Mucosa of stomach (tissue), 1 donor: ENCODE results near the gene PODNL1.
"Not testable (repeated sequence)": the region's sequence is repeated elsewhere in the genome, so short reads cannot be mapped to it uniquely, and the experiment has no call there.

Source experiments
- H3K27me3 ChIP-seq: one replicate; pipeline ENCODE4 v1.7.0; 2013; ENCODE audit warnings: mild to moderate bottlenecking, low read length; ENCODE audit not compliant: control insufficient read depth, insufficient read depth
- H3K36me3 ChIP-seq: one replicate; pipeline ENCODE4 v1.7.0; 2013; ENCODE audit warnings: low read length; ENCODE audit not compliant: control insufficient read depth, insufficient read depth
- H3K4me1 ChIP-seq: one replicate; pipeline ENCODE4 v1.7.0; 2013; ENCODE audit warnings: mild to moderate bottlenecking, low read length; ENCODE audit not compliant: control insufficient read depth, insufficient read depth
- H3K4me3 ChIP-seq: one replicate; pipeline ENCODE4 v1.7.0; 2013; ENCODE audit warnings: low read length
- H3K9ac ChIP-seq: one replicate; pipeline ENCODE4 v1.7.0; 2013; ENCODE audit warnings: mild to moderate bottlenecking, low read length, moderate library complexity
- H3K9me3 ChIP-seq: one replicate; pipeline ENCODE4 v1.7.0; 2013; ENCODE audit warnings: mild to moderate bottlenecking, low read length, moderate library complexity; ENCODE audit not compliant: control insufficient read depth
- donor health status: Pancreatic carcinoma.

Gene PODNL1

GRCh38 chr19:13980340-13980739 lies 42.1 kb upstream of the PODNL1 start:
- no peak overlapping the region for H3K4me3 ChIP-seq
- peaks cover 16% of the 10 kb centered on the region for H3K4me1 ChIP-seq
- no peaks in the 10 kb centered on the region for H3K27me3 ChIP-seq
- no peaks in the 10 kb centered on the region for H3K36me3 ChIP-seq
- no peaks in the 10 kb centered on the region for H3K9me3 ChIP-seq
- no peak overlapping the region for H3K9ac ChIP-seq

DNA sequence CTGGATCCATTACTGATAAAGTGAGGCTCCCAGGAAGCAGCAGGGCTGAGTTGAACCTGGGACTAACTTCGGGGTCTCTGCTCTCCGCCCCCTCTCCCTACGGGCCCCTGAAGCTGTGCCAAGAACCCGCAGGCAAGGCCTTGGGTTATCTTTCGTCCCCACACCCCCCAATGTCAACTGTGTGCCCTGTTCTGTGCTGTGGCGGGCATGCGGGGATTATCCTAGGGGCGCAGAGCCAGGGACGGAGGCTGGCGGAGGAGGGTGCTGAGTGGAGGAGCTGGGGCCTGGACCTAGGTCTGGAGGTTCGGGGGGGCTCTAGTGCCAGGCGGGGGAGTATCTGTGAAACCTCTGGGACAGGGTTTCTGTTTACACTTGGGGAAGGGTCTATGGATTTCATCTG lies 41.5 kb upstream of the PODNL1 start:
- Histone ChIP-seq H3K9ac (no peak overlapping the region), H3K27me3 (no peaks in the 10 kb centered on the region), H3K4me1 (peaks cover 16% of the 10 kb centered on the region), H3K36me3 (no peaks in the 10 kb centered on the region), H3K9me3 (no peaks in the 10 kb centered on the region), H3K4me3 (no peak overlapping the region)

- Histone ChIP-seq H3K27me3 (no peaks in the 10 kb centered on the region), H3K4me1 (peaks cover 16% of the 10 kb centered on the region), H3K36me3 (no peaks in the 10 kb centered on the region), H3K4me3 (no peak overlapping the region), H3K9ac (no peak overlapping the region), H3K9me3 (no peaks in the 10 kb centered on the region)
Measured at GRCh38 chr19:13979244-13979615, 41.0 kb upstream of the PODNL1 start.

- H3K4me3 ChIP-seq = no peak overlapping the region
- no peaks in the 10 kb centered on the region for H3K9me3 ChIP-seq
- peak overlapping the region; percentile 34 for H3K9ac ChIP-seq
- H3K27me3 ChIP-seq = no peaks in the 10 kb centered on the region
- peaks cover 16% of the 10 kb centered on the region for H3K4me1 ChIP-seq
- no peaks in the 10 kb centered on the region for H3K36me3 ChIP-seq
Measured at GRCh38 chr19:13978351-13979243, 40.4 kb upstream of the PODNL1 start.

- no peaks in the 10 kb centered on the region for H3K9me3 ChIP-seq
- no peaks in the 10 kb centered on the region for H3K36me3 ChIP-seq
- H3K4me3 ChIP-seq = no peak overlapping the region
- peaks cover 16% of the 10 kb centered on the region for H3K4me1 ChIP-seq
- no peaks in the 10 kb centered on the region for H3K27me3 ChIP-seq
- H3K9ac ChIP-seq = peak overlapping the region; percentile 34
Measured at GRCh38 chr19:13977803-13978202, 39.6 kb upstream of the PODNL1 start.

GRCh38 chr19:13976446-13976845 lies 38.2 kb upstream of the PODNL1 start:
- Histone ChIP-seq H3K9me3 (no peaks in the 10 kb centered on the region), H3K4me1 (peaks cover 16% of the 10 kb centered on the region), H3K9ac (no peak overlapping the region), H3K27me3 (no peaks in the 10 kb centered on the region), H3K36me3 (no peaks in the 10 kb centered on the region), H3K4me3 (no peak overlapping the region)

GRCh38 chr19:13975870-13976269 lies 37.7 kb upstream of the PODNL1 start:
- Histone ChIP-seq H3K9me3 (no peaks in the 10 kb centered on the region), H3K9ac (no peak overlapping the region), H3K36me3 (no peaks in the 10 kb centered on the region), H3K27me3 (no peaks in the 10 kb centered on the region), H3K4me3 (no peak overlapping the region), H3K4me1 (peaks cover 16% of the 10 kb centered on the region)

- Histone ChIP-seq H3K4me1 (peaks cover 9% of the 10 kb centered on the region), H3K36me3 (no peaks in the 10 kb centered on the region), H3K4me3 (no peak overlapping the region), H3K27me3 (no peaks in the 10 kb centered on the region), H3K9ac (no peak overlapping the region), H3K9me3 (no peaks in the 10 kb centered on the region)
Measured at GRCh38 chr19:13974073-13974472, 35.9 kb upstream of the PODNL1 start.

GRCh38 chr19:13973479-13973878 lies 35.3 kb upstream of the PODNL1 start:
- H3K4me3 ChIP-seq, H3K9ac ChIP-seq, H3K36me3 ChIP-seq, H3K4me1 ChIP-seq, H3K9me3 ChIP-seq, H3K27me3 ChIP-seq: not testable (repeated sequence)

DNA sequence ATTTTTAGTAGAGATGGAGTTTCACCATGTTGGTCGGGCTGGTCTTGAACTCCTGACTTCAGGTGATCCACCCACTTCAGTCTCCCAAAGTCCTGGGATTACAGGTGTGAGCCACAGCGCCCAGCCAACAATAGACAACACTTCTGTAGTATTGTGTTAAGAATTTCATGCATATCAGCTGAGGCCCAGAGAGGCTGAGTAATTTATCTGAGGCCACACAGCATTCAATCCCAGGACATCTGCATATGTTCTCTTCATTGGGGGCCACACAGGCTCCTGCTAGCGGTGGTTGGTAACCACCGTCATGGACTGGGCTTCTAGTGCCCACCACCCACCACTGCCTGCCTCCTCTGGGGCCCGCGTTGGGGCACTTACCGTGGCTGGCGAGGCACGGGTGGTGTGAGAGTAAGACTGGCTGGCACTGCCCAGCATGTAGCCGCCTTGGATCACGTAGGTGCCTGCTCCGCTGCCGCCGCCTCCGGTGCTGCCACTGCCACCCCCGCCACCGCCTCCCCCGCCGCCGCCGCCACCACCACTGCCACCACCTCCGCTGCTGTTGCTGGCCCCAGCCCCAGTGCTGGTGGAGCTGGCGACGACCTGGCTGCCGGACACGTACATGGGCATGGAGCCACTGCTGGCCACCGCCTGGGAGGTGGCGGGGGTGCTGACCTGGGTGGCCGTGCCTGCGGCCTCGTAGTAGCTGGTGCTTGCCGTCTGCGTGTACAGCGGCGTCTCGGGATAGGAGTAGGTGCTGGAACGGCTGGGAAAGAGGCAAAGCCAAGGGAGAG lies 34.3 kb upstream of the PODNL1 start:
- H3K9ac ChIP-seq = no peak overlapping the region
- H3K4me1 ChIP-seq = no peaks in the 10 kb centered on the region
- H3K9me3 ChIP-seq = no peaks in the 10 kb centered on the region
- H3K4me3 ChIP-seq = no peak overlapping the region
- H3K36me3 ChIP-seq = no peaks in the 10 kb centered on the region
- H3K27me3 ChIP-seq = no peaks in the 10 kb centered on the region

DNA sequence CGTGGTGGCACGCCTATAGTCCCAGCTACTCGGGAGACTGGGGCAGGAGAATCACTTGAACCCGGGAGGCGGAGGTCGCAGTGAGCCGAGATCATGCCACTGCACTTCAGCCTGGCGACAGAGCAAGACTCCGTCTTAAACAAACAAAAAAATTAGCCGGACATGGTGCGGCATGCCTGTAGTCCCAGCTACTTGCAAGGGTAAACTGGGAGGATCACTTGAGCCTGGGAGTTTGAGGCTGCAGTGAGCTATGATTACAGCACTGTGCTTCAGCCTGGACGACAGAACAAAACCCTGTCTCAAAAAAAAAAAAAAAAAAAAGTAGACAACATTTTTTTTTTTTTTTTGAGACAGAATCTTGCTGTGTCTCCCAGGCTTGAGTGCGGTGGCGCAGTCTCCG lies 33.7 kb upstream of the PODNL1 start:
- H3K4me3 ChIP-seq, H3K4me1 ChIP-seq, H3K9ac ChIP-seq, H3K27me3 ChIP-seq, H3K36me3 ChIP-seq, H3K9me3 ChIP-seq: not testable (repeated sequence)

- Histone ChIP-seq H3K27me3 (no peaks in the 10 kb centered on the region), H3K4me3 (no peak overlapping the region), H3K4me1 (no peaks in the 10 kb centered on the region), H3K9me3 (no peaks in the 10 kb centered on the region), H3K9ac (no peak overlapping the region), H3K36me3 (no peaks in the 10 kb centered on the region)
Measured at GRCh38 chr19:13969897-13970296, 31.7 kb upstream of the PODNL1 start.
